ENCODE measurements around the gene AMFR.

AMFR gene

GRCh38 chr16:56346131-56346890, 79.0 kb downstream of the AMFR start:
- no peak for DNase-seq

DNA sequence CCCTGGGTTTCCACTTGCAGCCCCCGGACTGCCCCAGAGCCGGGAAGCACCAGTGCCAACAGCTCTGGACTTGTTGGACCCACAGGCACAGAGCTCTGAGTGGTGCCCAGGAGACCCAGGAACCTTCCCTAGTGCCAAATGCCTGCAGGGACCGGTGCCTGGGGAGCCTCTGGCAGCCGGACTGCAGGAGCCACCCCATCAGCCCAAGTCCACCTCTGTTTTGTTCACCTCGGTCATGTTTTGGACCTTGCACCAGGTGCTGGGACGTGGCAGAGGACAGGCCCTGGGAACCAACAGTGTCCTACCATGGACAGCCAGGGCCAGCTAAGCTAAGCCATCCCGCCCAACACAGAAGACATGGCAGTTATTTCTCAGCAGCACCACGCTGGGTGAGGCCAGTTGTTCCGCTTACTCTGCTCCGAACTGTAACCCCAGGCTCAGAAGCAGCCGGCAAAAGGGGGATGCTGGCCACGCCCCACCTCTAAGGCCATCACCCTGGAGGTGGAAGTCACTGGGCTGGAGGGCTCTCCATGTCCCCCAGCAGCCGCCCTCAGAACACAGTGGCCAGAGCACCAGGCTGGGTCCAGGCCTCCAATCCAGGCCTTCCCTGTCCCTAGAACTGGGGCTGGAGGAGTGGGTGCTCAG, 79.8 kb downstream of the AMFR start:
- DNase-seq = no peak

DNA sequence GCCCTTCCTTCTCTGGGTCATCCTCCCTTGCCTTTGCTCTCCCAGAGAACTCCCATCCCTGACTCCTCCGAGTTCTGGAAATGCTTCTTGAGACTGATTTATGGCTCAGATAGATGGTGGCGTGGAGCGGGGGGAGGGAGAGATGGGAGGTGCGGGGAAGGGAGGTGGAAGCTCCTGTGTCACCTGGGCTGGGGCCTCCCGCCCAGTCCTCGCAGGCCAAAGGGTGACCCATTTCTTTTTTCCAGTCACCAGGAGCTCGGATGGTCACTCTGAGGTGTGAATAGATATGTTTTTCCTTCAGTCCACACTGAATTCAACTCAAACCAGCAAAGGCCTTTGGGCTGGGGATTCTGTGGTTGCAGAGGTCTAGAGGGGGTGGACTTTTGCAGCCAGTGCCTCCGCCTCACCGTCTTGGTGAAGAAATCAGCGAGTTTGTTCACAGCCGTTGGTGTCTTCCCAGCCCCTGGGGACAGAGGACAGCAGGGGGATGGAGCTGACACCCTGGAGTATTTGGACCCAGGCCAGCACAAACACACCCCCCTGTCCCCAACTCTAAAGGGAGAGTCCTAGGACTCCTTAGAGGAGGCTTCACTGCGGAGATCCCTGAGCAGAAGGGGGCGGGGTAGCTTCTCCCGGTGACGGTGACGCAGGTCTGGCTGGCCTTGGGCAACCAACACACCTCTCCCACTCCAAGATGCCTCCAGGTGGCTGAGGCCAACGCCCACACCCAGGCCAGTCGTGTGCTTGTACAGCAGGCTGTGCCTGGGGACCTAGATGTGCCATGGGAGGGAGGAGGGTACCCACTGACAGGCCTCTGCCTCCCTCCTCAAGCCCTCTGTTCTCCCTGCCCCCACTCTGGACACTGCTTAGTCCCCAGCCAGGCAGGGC, 80.6 kb downstream of the AMFR start:
- no peak for DNase-seq

GRCh38 chr16:56343661-56344517, 81.5 kb downstream of the AMFR start:
- no peak for DNase-seq

GRCh38 chr16:56341656-56342399, 83.5 kb downstream of the AMFR start:
- DNase-seq = no peak

- DNase-seq = no peak
These were observed 84.4 kb downstream of the AMFR start for GRCh38 chr16:56340864-56341365.

DNA sequence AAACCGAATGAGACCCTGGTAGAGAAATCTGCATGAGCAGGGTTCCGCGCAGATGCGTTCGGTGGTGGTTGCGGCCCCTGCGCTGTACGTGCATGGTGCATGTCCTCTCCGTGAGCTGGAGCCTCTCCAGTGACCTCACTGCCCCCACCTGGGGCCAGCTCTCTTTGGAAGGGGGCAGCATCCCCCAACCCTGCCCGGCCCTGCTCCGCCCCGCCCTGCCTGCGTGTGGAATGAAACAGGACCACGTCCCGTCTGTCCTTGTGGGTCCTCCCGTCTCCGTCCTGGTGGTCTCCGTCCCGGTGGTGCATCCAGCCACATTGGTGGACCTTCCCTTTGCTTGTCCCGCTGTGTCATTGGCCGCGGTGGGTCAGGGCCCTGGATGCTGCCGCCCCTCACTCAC, 84.9 kb downstream of the AMFR start:
- no peak for DNase-seq

GRCh38 chr16:56339431-56340195, 85.7 kb downstream of the AMFR start:
- DNase-seq = no peak

- DNase-seq = no peak
These were observed 86.6 kb downstream of the AMFR start for GRCh38 chr16:56338566-56339318.

GRCh38 chr16:56337858-56338325, 87.5 kb downstream of the AMFR start:
- no peak for DNase-seq

- no peak for DNase-seq
These were observed 88.1 kb downstream of the AMFR start for GRCh38 chr16:56337131-56337857.

GRCh38 chr16:56336711-56337110, 88.6 kb downstream of the AMFR start:
- no peak for DNase-seq

DNA sequence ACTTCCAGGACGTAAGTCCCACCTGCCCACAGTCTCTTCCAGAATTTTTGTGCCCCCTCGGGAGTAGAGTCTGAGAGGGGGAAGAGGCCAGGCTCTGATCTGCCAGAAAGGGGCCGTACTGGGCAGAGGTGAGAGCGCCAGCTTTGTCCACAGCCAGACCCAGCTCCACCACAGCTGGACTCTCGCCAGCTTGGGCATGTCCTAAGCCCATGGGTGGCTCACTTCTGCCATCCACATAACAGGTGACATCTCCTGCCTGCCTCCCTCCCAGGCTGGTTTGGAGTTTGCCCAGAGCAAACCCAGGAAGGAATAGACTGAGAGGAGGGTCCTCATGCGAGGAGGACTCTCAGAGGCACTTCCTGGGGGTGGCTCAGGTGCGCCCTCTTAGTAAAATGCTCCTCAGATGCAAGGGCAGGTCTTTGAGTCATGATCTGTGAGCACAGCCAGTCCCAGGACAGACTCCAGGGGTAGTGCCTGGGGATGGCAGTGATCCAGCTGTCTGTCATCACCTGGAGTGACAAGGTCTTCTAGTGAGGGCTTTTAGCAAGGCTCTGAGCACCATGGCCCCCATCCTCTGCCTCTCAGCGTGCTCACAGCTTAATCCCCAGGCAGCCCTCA, 89.2 kb downstream of the AMFR start:
- DNase-seq = no peak

DNA sequence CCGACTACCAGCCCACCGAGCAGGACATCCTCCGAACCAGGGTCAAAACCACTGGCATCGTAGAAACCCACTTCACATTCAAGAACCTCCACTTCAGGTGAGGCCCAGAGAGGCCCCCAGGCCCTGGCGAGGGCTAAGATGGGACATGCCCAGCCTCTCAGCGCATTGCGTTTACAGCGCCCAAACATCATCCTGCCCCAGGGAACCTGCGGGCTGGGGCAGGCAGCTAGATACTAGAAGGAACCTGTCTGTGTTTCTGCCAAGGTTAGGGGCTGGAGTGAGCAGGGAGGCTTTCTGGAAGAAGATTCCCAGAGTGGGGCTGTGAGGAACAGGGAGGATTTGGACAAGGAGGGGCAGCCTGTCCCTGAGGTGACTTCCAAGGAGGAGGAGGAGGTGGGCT, 90.6 kb downstream of the AMFR start:
- no peak for DNase-seq

DNA sequence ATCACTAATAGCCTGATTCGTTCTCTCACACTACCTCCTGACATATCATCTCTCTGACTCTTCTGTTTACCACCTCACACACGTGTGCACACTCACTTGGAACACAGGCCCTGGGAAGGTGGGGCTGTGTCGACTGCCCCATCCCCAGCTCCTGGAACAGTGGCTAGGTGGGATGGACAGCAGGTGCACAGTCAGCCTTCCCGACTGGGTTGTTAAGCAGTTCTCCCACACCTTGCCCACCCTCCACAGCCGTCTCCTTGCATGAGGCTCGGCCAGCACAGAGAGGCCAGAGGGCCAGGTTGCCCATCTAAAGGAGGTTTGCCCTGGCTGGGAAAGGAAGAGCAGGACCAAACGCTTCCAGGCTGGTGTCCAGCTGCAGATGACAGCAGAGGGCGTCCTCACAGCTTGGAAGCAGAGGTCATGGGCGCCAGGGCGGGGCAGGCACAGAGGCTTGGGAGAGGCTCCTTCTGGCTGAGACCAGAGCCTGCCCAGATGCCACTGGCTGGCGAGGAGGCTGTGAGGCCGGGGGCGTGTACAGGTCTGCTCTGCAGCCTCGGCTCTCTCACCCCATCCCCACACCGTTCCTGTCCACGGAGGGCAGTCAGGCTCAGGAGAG, 92.8 kb downstream of the AMFR start:
- DNase-seq = peak; percentile 45

- DNase-seq = no peak
These were observed 93.4 kb downstream of the AMFR start for GRCh38 chr16:56331915-56332314.

- no peak for DNase-seq
These were observed 93.9 kb downstream of the AMFR start for GRCh38 chr16:56331399-56331798.

DNA sequence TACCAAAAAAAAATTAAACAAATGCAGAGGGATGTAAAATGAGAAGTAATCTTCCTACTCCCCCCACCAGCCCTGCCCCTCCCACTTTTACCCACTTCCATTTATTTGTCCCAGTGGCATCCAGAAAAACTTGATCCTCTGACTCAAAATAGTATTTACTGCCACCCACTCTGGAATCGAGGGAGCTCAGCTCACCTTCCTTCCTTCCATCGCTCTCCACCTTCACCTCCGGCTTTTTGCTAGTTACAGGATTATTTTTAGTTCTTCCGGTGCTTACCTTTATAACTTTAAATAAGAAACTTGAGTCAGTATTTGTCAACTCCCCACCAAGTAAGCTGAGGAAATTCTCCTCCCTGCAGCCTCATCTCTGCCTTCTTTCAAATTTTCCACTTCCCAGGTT, 94.9 kb downstream of the AMFR start:
- DNase-seq = no peak

All from fibroblast of skin of abdomen (primary cell).